Activated gamma-delta T cell treated with Interleukin-2 at 50 U/mL for 16 hours (primary cell): ENCODE measurements around the gene NAGPA.
"Not testable (repeated sequence)": the region's sequence is repeated elsewhere in the genome, so short reads cannot be mapped to it uniquely, and the experiment has no call there.

Experiments used
- DNase-seq: peaks from one replicate; pipeline ENCODE4 v3.0.0-alpha.2; 2020

The NAGPA gene

DNA sequence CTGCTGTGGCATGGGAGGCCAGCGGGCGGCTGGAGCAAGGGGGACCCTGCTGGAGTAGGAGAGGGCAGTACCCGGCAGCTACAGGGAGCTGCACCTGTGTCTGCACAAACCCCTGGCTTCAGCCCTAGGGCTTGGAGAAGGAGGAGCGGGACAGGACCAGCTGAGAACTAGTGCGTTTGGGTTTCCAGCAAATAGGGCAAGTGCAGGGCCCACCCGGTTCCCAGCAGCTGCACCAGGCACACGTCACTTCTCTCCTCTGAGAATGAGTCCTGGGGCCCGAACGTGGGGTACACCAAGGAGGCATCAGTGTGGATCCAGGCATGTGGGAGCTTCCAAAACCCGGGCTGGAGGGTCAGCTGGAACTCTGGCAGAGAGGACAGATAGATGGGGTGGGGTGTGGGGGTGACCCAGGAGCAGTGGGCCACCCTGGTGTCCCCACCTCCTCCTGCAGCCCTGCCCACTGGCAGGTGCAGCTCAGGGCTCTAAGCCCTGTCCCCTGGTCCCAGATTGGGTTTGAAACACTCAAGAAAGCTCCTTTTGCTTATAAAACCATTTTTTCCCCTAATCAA lies 26.4 kb upstream of the NAGPA start:
- no peak for DNase-seq

DNA sequence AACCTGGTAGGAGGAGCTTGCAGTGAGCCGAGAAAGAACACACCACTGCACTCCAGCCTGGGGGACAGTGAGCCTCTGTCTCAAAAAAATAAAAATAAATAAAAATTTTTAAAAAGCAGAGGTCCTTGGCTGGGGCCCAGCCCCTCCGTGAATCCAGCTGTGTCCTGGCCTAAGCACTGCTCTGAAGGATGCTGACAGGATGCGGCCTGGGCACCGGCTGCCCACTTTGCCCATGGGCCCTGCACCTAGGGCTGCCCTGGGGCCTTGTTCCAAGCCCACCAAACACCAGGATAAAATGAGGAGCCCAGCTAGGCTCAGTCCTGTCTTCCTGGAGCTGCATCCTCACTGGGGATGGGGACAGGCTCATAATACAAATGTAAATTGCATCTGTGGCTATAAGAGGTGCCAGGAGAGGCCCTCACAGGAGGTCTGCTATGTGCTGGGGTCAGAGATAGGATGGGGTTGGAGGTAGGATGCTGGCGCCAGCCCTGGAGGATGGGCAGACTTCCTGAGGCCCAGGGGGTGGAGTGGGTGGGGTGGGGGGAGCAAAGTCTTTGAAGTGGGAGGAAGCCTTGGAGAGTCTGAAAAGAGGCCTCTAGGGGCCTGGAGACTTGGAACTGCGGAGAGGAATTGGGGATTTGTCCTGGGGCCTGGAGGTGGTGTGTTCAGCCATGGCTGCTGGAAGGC lies 25.8 kb upstream of the NAGPA start:
- no peak for DNase-seq

DNA sequence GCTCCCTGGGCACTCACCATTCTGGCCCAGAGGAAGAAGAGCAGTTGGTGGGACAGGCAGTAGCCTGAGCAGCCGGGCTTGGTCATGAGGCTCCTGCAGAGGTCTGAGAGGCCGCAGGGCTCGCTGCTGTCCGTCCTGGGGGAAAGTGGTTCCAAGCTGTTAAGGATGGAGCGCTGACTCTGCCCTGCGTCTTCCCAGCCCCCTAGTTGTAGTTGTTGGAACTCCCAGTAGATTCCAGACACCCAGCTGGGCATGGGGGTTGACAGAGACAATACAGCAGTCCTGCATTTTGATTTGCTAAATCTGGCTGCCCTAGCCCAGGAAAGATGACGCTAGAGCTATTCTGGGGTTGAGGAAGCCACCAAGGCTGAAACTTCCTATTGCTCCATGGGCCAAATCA lies 24.7 kb upstream of the NAGPA start:
- no peak for DNase-seq

DNA sequence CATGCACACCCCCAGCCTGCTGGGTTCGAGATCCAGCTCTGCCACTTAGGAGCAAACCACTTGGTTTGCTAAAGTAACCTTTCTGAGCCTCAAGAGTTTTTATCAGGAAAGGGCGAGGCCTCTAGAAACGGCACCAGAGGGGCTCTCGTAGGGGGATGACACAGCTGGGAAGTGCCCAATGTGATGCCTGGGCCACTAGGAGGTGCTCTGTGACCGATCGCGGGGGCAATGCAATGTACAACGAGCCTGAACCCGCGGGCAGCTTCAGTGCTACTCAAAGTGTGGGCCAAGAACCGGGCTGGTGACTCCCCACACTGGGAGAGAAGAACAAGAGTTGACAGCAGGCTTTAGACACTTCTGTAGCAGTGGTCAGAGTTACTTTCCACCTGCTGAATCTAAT lies 22.6 kb upstream of the NAGPA start:
- DNase-seq = peak; percentile 29

DNA sequence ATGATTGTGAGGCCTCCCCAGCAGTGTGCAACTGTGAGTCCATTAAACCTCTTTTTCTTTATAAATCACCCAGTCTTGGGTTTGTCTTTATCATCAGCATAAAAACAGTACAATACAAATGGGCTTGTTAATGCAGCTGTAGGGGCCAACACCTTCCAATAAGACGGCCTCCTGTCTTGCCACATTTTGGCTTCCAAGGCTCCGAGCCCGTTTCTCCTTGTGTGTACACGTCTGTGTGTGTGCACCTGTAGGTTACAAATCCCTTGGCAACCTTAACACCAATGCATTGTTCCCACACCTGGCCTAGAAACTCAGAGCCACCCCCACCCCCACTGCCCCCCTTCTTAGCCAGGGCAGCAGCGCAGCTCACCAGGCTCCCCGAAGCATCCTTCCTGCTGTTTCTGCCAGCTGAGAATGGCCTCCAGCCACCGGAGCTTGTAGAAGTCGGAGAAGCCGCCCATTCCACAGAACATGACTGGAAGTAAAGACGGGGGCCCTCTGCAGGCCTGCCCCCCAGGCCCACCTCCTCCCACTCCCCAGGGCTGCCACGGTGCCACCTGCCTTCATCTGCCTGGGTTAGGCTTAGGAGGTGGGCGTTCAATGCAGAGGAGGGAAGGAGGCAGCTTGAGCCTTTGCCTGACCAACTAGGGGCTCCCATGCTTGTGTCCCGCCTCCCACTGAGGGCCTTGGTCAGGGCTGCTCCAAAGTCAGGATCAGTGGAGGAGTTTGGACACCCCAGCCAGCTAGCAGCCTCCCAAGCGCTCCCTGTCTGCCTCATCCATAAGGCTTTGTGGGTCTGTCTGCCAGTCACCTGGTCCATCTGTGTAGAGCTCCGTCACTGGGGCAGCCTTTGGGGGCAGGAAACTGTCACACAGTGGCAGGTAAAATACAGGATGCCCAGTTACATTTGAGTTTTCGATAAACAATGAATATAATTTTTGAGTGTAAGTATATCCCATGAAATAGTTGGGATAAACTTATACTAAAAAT lies 21.4 kb upstream of the NAGPA start:
- no peak for DNase-seq

DNA sequence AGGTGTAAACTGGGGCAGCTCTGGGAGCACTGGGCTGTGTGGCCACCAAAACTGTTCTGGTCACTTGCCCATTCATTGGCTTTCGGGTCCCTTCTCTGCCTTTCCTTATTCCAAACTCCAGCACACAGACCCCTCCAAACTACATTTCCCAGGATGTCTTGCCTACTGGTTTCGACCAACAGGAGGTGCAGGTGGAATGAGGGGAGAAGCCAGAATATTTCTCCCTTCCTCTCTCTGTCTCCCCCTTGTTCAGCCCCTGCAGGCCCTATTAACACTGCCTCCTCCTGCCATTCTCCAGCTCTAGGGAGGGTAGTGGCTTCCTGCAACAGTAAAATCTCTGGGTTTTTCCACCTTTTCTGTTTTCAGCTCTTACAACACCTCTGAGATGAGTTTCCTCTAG lies 13.2 kb upstream of the NAGPA start:
- no peak for DNase-seq

DNA sequence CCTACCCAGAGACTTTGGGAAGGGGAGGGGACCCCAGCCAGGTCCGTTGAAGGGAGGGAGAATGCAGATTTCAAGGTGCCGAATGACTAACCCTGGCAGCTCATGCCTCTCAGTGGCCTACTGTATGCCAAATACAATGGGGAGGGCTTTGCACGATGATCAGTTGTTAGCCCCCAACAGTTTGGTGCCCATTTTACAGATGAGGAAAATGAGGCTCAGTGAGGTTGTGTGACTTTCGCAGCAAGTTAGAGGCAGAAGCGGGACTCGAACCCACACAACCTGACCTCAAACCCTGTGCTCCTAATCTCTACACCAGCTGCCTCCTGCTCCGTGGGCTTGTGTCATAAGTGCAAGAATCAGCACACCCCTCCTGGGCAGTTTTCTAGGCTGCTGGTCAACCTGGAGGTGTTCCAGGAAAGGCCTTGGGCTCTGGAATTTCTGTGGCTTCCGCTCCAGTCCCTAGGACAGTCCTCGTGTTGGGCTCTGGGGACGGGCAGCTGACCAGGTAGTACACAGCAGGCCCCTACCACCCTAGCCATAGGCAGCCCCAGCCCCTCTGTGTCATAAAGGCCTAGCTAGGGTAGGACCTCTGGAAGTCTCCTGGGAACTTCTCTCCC lies 11.9 kb upstream of the NAGPA start:
- no peak for DNase-seq

DNA sequence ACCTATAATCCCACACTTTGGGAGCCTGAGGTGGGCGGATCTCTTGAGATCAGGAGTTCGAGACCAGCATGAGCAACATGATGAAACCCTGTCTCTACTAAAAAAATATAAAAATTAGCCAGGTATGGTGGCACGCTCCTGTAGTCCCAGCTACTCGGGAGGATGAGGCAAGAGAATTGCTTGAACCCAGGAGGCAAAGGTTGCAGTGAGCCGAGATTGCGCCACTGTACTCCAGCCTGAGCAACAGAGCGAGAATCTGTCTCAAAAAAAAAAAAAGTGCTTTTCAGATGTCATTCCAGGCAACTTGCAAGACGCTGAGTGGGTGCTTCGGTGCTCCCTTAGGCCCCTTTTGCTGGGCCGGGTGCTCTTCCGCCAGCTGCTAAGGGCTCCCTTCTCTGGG lies 10.8 kb upstream of the NAGPA start:
- DNase-seq = not testable (repeated sequence)

DNA sequence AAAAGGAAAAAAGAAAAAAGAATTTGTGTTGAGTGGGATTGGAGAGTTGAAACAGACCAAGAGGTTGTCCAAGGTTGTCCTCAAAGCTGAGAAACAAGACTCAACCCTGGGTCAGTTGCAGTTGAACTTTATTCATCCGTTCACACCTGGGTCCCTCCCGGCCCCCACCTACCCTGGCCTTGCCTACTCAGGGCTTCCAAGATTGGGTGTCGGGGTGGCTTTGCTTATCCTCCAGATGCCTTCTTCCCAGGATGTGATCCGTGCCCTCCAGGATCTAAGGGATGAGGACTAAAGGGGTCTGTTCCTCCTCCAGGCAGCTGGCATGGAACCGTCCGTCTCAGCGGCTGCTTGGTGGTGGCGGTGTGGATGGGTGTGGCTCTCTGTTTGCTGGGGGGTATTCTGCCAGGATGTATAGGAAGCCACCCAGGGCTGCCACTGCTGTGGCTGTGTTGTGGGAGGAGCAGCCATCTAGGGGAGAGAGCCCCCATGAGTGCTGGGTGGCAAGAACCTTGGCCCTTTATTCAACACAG lies 10.3 kb upstream of the NAGPA start:
- DNase-seq = no peak

DNA sequence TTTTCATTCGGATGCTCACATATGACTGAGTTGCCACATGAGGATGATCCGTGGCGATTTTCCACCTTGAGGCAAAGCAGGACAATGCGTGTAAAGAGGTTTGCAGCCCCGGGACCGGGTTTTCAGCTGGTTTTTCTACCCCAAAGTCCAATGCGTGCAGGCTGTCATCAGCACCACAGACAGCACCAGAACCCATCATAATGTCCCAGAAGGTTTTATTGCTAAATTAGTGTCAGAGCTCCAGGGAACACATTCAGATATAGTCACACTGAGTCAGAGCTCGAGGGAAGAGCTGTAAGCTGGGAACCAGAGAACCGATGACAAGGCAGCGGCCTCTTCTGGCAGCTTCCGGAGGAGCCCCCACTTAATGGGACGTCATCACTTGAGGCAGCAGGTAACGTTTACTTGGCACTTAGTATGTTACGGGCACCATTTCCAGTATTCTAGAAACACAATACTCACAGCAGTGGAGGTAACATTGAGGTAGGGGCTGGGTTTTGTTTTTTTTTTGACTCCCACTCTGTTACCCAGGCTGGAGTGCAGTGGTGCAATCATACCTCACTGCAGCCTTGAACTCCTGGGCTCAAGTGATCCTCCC lies 8.9 kb upstream of the NAGPA start:
- DNase-seq = no peak

DNA sequence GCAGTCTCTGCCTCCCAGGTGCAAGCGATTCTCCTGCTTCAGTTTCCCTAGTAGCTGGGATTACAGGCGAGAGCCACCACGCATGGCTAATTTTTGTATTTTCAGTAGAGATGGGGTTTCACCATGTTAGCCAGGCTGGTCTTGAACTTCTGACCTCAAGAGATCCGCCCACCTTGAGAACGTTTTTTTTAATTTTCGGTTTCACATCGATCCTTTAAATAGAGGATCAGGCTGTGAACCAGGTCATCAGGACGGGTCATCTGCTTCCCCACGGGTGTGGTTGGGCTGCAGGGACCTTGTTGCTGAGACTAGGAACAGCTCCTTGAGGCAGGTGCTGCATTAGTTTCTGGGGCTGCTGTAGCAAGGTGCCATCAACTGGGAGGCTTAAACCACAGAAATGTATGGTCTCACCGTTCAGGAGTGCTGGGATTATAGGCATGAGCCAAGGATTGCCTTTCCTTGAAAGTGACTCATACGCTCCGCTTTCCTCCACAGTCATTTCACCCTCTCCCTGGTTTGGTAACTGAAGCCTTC lies 7.9 kb upstream of the NAGPA start:
- no peak for DNase-seq

DNA sequence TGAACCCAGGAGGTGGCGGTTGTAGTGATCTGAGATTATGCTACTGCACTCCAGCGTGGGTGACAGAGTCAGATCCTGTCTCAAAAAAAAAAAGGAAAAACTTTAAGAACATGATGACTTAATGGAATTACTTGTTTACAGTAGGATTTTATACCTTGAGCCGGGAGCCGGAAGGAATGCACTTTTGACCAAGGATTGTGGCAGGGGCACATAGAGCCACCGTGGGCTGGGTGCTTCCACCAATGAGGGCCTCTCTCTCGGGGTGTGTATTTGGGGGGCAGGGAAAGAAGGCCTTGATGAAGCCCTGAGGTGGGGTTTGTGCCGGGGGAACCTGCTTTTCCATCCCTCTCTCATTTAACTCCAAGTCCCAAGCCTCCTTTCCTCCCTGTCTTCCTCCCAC lies 6.7 kb upstream of the NAGPA start:
- no peak for DNase-seq

DNA sequence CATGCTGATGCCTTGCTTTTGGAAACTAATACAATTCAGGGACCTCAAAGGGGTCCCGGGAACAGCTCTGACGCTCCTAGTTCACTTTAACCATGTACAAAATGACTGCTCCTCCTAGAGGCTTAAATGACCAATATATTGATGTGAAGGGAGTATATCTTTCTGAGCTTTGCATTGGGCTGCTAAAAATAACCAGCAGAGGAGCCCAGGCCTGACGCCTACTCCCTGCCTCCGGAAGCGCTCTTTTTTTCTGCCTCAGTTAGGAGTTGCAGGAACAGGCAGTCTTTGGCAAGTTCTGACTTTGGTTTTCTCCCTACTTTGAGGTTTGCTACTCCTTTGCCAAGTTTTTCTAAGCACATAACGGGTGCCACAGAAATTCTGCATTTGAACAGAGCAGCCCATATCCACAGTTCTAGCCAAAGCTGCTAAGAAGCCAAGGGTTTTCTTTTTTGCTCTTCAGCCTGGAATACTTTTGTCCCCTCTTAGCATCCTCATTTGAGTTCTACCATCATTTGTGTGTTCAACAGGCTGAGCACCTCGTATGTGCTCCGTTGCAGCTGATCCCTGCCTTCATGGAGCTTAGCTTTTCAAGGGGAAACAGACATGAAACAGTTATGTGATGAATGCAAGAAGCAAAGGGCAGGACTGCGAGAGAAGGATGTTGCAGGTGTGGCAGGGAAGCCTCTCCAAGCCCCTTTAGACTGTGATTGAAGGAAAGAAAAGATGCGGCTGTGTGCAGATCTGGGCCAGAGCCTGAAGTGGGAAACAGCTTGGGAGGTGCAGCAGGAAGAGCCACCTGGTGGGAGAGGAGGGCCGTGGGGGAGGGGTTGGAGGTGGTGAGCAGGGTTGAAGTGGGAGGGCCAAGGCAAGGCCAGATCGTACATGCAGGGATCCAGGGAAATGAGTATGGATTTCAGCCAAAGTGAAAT lies 2.8 kb upstream of the NAGPA start:
- no peak for DNase-seq

DNA sequence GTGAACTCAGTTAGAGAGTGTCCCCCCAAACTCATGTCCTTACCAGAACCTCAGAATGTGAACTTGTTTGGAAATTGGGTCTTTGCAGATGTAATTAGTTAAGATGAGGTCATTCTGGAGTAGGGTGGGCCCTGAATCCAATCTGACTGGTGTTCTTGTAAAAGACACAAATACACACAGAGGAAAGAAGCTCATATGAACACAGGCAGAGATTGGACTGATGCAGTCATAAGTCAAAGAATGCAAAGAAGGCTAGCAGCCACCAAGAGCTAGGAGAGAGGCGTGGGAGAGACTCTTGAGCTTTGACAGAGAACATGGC lies 2.1 kb upstream of the NAGPA start:
- DNase-seq = no peak

DNA sequence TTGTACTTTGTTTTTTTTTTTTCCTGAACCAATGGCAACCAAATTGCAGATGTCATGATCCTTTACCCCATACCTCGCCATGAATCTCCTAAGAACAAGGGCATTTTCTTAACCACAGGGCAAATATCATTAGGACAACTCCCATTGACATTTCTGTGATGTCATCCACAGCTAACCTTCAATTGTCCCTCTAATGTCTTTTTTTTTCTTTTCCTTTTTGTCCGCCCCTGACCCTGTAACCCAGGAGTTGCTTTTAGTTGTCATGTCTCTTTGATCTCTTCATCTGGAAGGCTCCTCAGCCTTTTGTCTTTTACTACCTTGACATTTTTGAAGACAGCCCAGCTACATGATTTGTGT lies 410 bp upstream of the NAGPA start:
- DNase-seq = no peak

DNA sequence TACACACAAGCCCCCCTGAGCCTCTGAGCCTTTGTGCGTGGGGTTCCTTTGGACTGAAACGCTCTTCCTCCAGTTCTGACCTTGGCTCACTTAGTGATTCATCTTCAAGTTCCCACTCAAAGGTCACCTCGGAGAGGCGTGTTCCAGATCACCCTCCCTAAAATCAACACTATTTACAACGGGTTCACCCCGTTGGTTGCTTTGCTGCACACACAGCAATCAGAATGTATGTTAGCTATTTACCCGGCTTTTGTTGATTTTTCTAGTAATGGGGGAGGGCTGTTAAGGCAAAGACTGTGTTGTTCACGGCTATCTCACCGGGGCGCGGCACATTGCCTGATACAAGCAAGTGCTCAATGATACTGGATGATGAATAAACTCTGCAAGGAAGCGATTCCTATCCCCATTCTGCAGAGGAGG lies 977 bp downstream of the NAGPA start:
- DNase-seq = no peak

DNA sequence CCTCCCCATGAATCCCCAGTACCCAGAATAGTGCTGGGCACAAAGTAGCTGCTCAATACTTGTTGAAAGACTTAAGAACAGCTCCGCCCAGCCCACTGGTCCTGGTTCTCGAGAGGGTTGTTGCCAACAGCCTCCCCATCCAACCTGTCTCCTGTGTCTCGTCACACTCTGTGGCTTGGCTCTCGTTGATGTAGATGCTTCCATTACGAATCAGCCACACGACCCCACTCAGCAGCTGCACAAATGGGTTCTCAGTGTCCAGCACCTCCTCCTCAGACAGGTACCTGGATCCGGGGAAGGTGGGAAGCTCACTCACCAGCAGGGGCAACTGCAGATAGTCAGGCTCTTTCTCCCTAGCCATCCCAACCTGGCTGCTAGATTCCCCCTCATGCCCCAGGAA lies 2.1 kb downstream of the NAGPA start:
- no peak for DNase-seq

DNA sequence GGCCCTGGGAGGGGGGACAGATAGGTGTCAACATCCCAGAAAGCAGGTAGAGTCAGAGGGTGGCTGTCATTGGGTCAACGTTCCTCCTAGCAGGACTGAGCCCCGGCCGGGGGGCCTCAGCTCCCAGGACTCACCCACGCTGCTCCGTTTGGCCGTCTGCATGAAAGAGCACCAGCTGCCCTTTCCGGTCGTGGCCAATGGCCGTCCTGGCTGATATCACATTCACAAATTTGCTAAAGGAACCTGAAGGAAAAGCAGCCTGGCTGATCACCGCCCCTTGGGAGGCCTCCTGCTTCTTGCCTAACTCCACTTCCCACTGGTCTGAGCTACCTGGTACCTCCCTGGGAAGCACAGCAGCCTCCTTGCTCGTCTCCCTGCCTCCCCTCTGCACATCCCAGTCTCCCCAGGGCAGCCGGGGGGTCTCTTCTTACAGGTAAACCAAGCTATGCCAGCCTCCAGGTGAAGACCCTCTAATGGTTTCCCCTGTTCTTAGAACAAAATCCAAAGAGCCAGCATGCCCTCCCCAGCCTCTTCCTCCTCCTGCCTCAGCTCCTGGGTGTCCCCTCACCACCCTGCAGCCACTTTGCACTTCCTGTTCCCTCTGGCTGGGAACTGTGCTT lies 3.4 kb downstream of the NAGPA start:
- DNase-seq = no peak

DNA sequence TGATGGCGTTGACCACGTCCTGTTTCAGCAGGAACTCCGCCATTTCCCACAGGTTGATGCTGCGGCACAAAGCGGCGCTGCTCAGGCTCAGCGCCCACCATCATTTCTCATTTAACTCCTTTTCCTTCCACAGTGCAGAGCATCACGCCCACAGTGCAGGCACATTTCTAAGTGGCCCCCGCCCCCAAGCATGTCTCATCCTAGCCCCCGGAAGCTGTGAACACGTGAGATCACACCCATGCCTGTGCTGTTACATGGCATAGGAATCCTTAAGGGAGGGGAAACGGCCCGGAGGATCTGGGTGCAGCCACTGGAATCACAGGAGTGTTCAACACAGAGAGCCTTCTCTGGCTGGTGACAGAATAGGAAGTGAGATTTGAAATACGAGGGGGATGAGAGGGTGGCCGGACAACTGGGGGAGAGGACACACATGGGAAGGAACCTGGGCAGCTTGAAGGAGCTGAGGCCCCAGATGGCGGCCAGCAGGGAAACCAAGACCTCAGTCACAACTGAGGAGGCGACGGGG lies 4.7 kb downstream of the NAGPA start:
- no peak for DNase-seq

DNA sequence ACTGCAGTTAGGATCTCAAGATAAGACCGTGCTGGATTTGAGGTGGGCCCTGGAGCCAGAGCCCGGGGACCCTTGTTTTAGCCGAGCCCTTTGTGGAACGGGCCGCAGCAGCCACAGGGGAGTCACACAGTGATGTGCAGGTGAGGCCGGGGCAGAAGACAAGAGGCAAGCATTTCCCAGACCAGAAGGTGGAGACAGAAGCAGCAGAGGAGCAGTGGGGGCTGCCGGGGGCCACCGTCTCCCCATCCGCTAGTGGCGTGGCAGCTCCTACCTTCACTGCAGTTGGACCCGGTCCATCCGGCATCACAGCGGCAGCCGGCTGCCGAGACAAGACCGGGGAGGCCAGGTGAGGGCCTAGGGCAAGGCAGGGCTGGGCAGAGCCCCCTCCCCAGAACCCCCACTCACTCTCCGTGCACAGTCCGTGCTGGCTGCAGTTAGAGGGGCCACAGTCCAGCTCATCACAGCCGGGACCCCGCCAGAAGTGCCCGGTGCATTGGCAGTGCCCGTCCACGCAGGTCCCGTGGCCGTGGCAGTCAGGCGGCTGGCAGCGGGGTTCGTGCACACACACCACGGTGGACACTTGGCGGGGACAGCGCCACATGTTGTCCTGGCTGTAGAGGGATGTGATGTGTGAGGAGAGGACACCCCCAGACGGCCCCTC lies 6.0 kb downstream of the NAGPA start:
- DNase-seq = no peak
